IMR-90 (cell line): ENCODE results near the gene RAP1GAP2. TPM values are rescaled to one million over a fixed set of nuclear protein-coding genes. Genes with fewer than 3 reads are reported as not detected.
A peak's percentile ranks its signal among the peaks of the same experiment; 100 is the strongest.

Experiments
- ATAC-seq: fragments of 200-7000 bp; cut with Tn5 transposase; 2 replicates; pipeline ENCODE4 v1.9.1; 2020; ENCODE audit warnings: low read depth, mild to moderate bottlenecking, moderate library complexity
- BruUV-seq: library from RNA; stranded (reverse); fragments of 400-500 nt; replicated peaks from 2 replicates; lab custom pipeline; 2021; lab: Mats Ljungman, UMichigan
- CTCF ChIA-PET: fragments of 300-600 bp; formaldehyde crosslinking; extraction: SDS; loops from one replicate; lab custom pipeline; 2021; ENCODE audit warnings: antibody characterized with exemption; lab: Yijun Ruan, JAX
- POLR2A ChIA-PET: fragments of 300-600 bp; sonication (Branson Sonifier 250); formaldehyde crosslinking; loops from one replicate; lab custom pipeline; 2022; ENCODE audit warnings: antibody characterized with exemption; ENCODE audit not compliant: unreplicated experiment; lab: Charles Lee
- DNase-seq: peaks from one replicate; pipeline ENCODE4 v3.0.0; 2013
- H2AFZ ChIP-seq: replicated peaks from 2 replicates; pipeline ENCODE3; 2013; ENCODE audit warnings: low read length, mild to moderate bottlenecking; ENCODE audit not compliant: poor library complexity
- H2AK5ac ChIP-seq: 2 replicates; pipeline ENCODE4 v1.6.1; 2013; ENCODE audit warnings: low read depth, low read length, inconsistent platforms
- H2AK9ac ChIP-seq: replicated peaks from 2 replicates; pipeline ENCODE3; 2013; ENCODE audit warnings: mild to moderate bottlenecking, low read depth, low read length, moderate library complexity; ENCODE audit not compliant: poor library complexity
- H2BK120ac ChIP-seq: 2 replicates; pipeline ENCODE4 v1.6.1; 2013; ENCODE audit warnings: low read depth, low read length, inconsistent platforms
- H2BK15ac ChIP-seq: 3 replicates; pipeline ENCODE4 v1.6.1; 2013; ENCODE audit warnings: low read depth, low read length, inconsistent platforms
- H2BK20ac ChIP-seq: 2 replicates; pipeline ENCODE4 v1.6.1; 2013; ENCODE audit warnings: low read depth, mild to moderate bottlenecking, inconsistent platforms, low read length, moderate library complexity
- H2BK5ac ChIP-seq: 2 replicates; pipeline ENCODE4 v1.6.1; 2013; ENCODE audit warnings: mild to moderate bottlenecking, low read depth, low read length, inconsistent platforms; ENCODE audit not compliant: poor library complexity, severe bottlenecking
- H3K14ac ChIP-seq: replicated peaks from 2 replicates; pipeline ENCODE4 v1.6.1; 2013; ENCODE audit warnings: low read depth, low read length, inconsistent platforms
- H3K18ac ChIP-seq: 2 replicates; pipeline ENCODE4 v1.6.1; 2013; ENCODE audit warnings: low read depth, low read length, control low read depth
- H3K23ac ChIP-seq: 2 replicates; pipeline ENCODE4 v1.6.1; 2013; ENCODE audit warnings: low read depth, low read length, inconsistent platforms
- H3K27ac ChIP-seq: 2 replicates; pipeline ENCODE4 v1.5.1; 2013; ENCODE audit warnings: mild to moderate bottlenecking, control low read depth, low read length; ENCODE audit not compliant: insufficient read depth
- H3K27me3 ChIP-seq: 2 replicates; pipeline ENCODE4 v1.6.1; 2013; ENCODE audit warnings: low read length; ENCODE audit not compliant: control insufficient read depth, insufficient read depth
- H3K36me3 ChIP-seq: 2 replicates; pipeline ENCODE4 v1.6.1; 2013; ENCODE audit warnings: low read length, mixed read lengths; ENCODE audit not compliant: control insufficient read depth, insufficient read depth
- H3K4ac ChIP-seq: 2 replicates; pipeline ENCODE4 v1.6.1; 2013; ENCODE audit warnings: low read depth, low read length, inconsistent platforms
- H3K4me1 ChIP-seq: 2 replicates; pipeline ENCODE4 v1.6.1; 2013; ENCODE audit warnings: low read length, mixed read lengths; ENCODE audit not compliant: control insufficient read depth, insufficient read depth
- H3K4me2 ChIP-seq: 2 replicates; pipeline ENCODE4 v1.6.1; 2013; ENCODE audit warnings: low read depth, mild to moderate bottlenecking, control low read depth, low read length, moderate library complexity
- H3K4me3 ChIP-seq: 2 replicates; pipeline ENCODE4 v1.5.1; 2013; ENCODE audit warnings: low read depth, mild to moderate bottlenecking, control low read depth, low read length, moderate library complexity; ENCODE audit not compliant: insufficient read depth
- H3K56ac ChIP-seq: 2 replicates; pipeline ENCODE4 v1.6.1; 2013; ENCODE audit warnings: low read length, inconsistent platforms; ENCODE audit not compliant: insufficient read depth; ENCODE audit errors: extremely low read depth
- H3K79me1 ChIP-seq, 2 experiments: 2 replicates each; pipeline ENCODE4 v1.6.1; 2013; ENCODE audit warnings: low read length in 2 of 2, inconsistent platforms in 1 of 2, low read depth in 1 of 2
- H3K9ac ChIP-seq: 2 replicates; pipeline ENCODE4 v1.6.1; 2013; ENCODE audit warnings: low read depth, low read length, control low read depth
- H3K9me1 ChIP-seq: 2 replicates; pipeline ENCODE4 v1.6.1; 2013; ENCODE audit warnings: low read length, inconsistent platforms; ENCODE audit not compliant: insufficient read depth
- H3K9me3 ChIP-seq: 2 replicates; pipeline ENCODE4 v1.6.1; 2013; ENCODE audit warnings: low read length; ENCODE audit not compliant: control insufficient read depth, insufficient read depth
- H4K20me1 ChIP-seq: 2 replicates; pipeline ENCODE4 v1.6.1; 2013; ENCODE audit warnings: low read length, inconsistent platforms; ENCODE audit not compliant: insufficient read depth
- H4K5ac ChIP-seq: 2 replicates; pipeline ENCODE4 v1.6.1; 2013; ENCODE audit warnings: mild to moderate bottlenecking, low read depth, low read length, control low read depth
- H4K8ac ChIP-seq, 2 experiments: 2 replicates each; pipeline ENCODE4 v1.6.1; 2013; ENCODE audit warnings: low read depth in 2 of 2, low read length in 2 of 2, control low read depth in 1 of 2, inconsistent platforms in 1 of 2
- H4K91ac ChIP-seq: 2 replicates; pipeline ENCODE4 v1.6.1; 2013; ENCODE audit warnings: low read depth, low read length, inconsistent platforms; ENCODE audit not compliant: insufficient read depth
- BHLHE40 ChIP-seq: fragments of 150-350 bp; IDR thresholded peaks from 2 replicates; pipeline ENCODE4 v1.6.1; 2016; ENCODE audit warnings: mild to moderate bottlenecking, low read depth, low read length
- CHD1 ChIP-seq: IDR thresholded peaks from 2 replicates; pipeline ENCODE4 v1.6.1; 2012; ENCODE audit warnings: low read depth, low read length, improper control_type of control experiment
- FOS ChIP-seq: fragments of 150-350 bp; IDR thresholded peaks from 2 replicates; pipeline ENCODE4 v1.6.1; 2016; ENCODE audit warnings: low read depth, low read length
- MAFK ChIP-seq: IDR thresholded peaks from 2 replicates; pipeline ENCODE4 v1.6.1; 2012; ENCODE audit warnings: low read depth, low read length, improper control_type of control experiment
- MAZ ChIP-seq: IDR thresholded peaks from 2 replicates; pipeline ENCODE4 v1.6.1; 2012; ENCODE audit warnings: low read depth, mild to moderate bottlenecking, low read length, improper control_type of control experiment, moderate library complexity, borderline replicate concordance
- NFE2L2 ChIP-seq: fragments of 150-350 bp; IDR thresholded peaks from 2 replicates; pipeline ENCODE4 v1.6.1; 2016; ENCODE audit warnings: low read depth, mild to moderate bottlenecking, low read length
- POLR2A ChIP-seq: IDR thresholded peaks from 2 replicates; pipeline ENCODE4 v1.6.1; 2012; ENCODE audit warnings: mild to moderate bottlenecking, low read depth, low read length
- RAD21 ChIP-seq: IDR thresholded peaks from 2 replicates; pipeline ENCODE4 v1.6.1; 2012; ENCODE audit warnings: low read length, improper control_type of control experiment
- RCOR1 ChIP-seq: IDR thresholded peaks from 2 replicates; pipeline ENCODE4 v1.6.1; 2012; ENCODE audit warnings: mild to moderate bottlenecking, low read length, improper control_type of control experiment; ENCODE audit not compliant: insufficient replicate concordance
- RFX5 ChIP-seq: IDR thresholded peaks from 2 replicates; pipeline ENCODE4 v1.8.0; 2012; ENCODE audit warnings: low read depth, mild to moderate bottlenecking, low read length, moderate library complexity
- SMC3 ChIP-seq: fragments of 150-350 bp; IDR thresholded peaks from 2 replicates; pipeline ENCODE4 v1.6.1; 2016; ENCODE audit warnings: low read depth, mild to moderate bottlenecking, antibody characterized with exemption, low read length, moderate library complexity
- WGBS, 2 experiments: methylation state at CpG; one replicate each; pipeline versions ENCODE4 v1.1.5 to v1.1.7; 2013; ENCODE audit warnings: missing lambda C conversion rate in 2 of 2; ENCODE audit not compliant: insufficient read length in 1 of 2; ENCODE audit errors: extremely low coverage in 2 of 2; 5-methylcytosine and 5-hydroxymethylcytosine counted together
- dilution Hi-C: fragments of 300-500 bp; cut with HindIII; formaldehyde crosslinking; loops from one replicate; pipeline ENCODE4 v1.14.3; 2018; ENCODE audit warnings: low sequenced_read_pairs; ENCODE audit not compliant: unreplicated experiment
- in situ Hi-C: fragments of 300-500 bp; cut with MboI; formaldehyde crosslinking; loops from 3 replicates; pipeline ENCODE4 v1.14.3; 2019; ENCODE audit warnings: low sequenced_read_pairs, inconsistent platforms, mixed read lengths
- intact Hi-C: fragments of 100-400 bp; cut with micrococcal nuclease; formaldehyde crosslinking; loops from 2 replicates; pipeline ENCODE4 v1.10.0; 2022
- polyA plus RNA-seq, 3 experiments: library from polyadenylated mRNA; depleted of rRNA; stranded (reverse); fragments of >200 nt; gene quantifications; 2 replicates each; pipeline ENCODE4 v1.2.3, GENCODE V29; 2012; ENCODE audit warnings: low replicate concordance in 1 of 3
- total RNA-seq: library from RNA; depleted of rRNA; stranded (reverse); fragments of >200 nt; gene quantifications from 2 replicates; pipeline ENCODE4 v1.2.3, GENCODE V29; 2012
- TF ChIP-seq, protein P1 (sequence below): conservative IDR thresholded peaks from 2 replicates; pipeline ENCODE4 v1.5.1; 2012; ENCODE audit warnings: mild to moderate bottlenecking, low read depth, low read length, improper control_type of control experiment
- TF ChIP-seq, protein P2 (sequence below): fragments of 150-350 bp; IDR thresholded peaks from 2 replicates; pipeline ENCODE4 v1.6.1; 2017; ENCODE audit warnings: mild to moderate bottlenecking, antibody characterized with exemption, low read length, low read depth

Gene RAP1GAP2
- total and polyA plus RNA-seq, 2 of the 4 experiments (the other 2 are of a cell fraction), result 5.7 to 7.5 TPM

GRCh38 chr17:2995886-2996809, 199.9 kb downstream of the RAP1GAP2 start:
- H3K9me1 ChIP-seq, result peaks cover 13% of the 10 kb centered on the region
- peak overlapping the region; percentile 80 for H2BK120ac ChIP-seq
- H3K36me3 ChIP-seq, result no peaks in the 10 kb centered on the region
- in situ Hi-C loops (no loop called here), dilution Hi-C loops (no loop called here), intact Hi-C loops (no loop called here)
- peak overlapping the region; percentile 93; the same call in 1 of the 3 replicates for H2BK15ac ChIP-seq
- peak overlapping the region; percentile 31 for H3K27ac ChIP-seq
- no peak overlapping the region; the same call in 1 of the 2 replicates for H3K18ac ChIP-seq
- H3K4me3 ChIP-seq, result no peak overlapping the region
- H4K20me1 ChIP-seq, result no peaks in the 10 kb centered on the region
- peaks cover 13% of the 10 kb centered on the region for H3K4me1 ChIP-seq
- peak overlapping the region; percentile 67 for H2AK5ac ChIP-seq
- no peak overlapping the region for H3K9ac ChIP-seq
- peaks cover 0 to 4% of the 10 kb centered on the region in 2 experiments; a peak in 1 of 4 replicates for H3K79me1 ChIP-seq
- H3K4ac ChIP-seq, result peak overlapping the region; percentile 30; the same call in 1 of the 2 replicates
- H4K5ac ChIP-seq, result peak overlapping the region; percentile 2; the same call in 1 of the 2 replicates
- H2BK5ac ChIP-seq, result peak overlapping the region; percentile 74
- ChIA-PET CTCF (no interaction called here), POLR2A (no interaction called here)
- WGBS, 2 experiments, result 52% methylated on average over 11 of the region's 17 CpGs; no CpG with 5 or more reads in 1 of the 2 experiments
- no TSS peak for BruUV-seq
- H4K91ac ChIP-seq, result peak overlapping the region; percentile 76
- H3K14ac ChIP-seq, result 0 out of 2 replicates have a peak overlapping the region, but pooled peaks have one; percentile 48
- H3K9me3 ChIP-seq, result no peaks in the 10 kb centered on the region; the same call in 1 of the 2 replicates
- H3K56ac ChIP-seq, result no peak overlapping the region
- H4K8ac ChIP-seq, result peak overlapping the region; percentile 62 to 93
- peak; percentile 65 for DNase-seq
- H2AFZ ChIP-seq, result peak overlapping the region; percentile 63
- no peak overlapping the region for H3K4me2 ChIP-seq
- H3K27me3 ChIP-seq, result no peaks in the 10 kb centered on the region
- H2AK9ac ChIP-seq, result peak overlapping the region; percentile 55
- H2BK20ac ChIP-seq, result peak overlapping the region; percentile 32; the same call in 1 of the 2 replicates
- no peak overlapping the region for H3K23ac ChIP-seq
- ATAC-seq, result peak; percentile 44
- TF ChIP-seq, protein P1, sequence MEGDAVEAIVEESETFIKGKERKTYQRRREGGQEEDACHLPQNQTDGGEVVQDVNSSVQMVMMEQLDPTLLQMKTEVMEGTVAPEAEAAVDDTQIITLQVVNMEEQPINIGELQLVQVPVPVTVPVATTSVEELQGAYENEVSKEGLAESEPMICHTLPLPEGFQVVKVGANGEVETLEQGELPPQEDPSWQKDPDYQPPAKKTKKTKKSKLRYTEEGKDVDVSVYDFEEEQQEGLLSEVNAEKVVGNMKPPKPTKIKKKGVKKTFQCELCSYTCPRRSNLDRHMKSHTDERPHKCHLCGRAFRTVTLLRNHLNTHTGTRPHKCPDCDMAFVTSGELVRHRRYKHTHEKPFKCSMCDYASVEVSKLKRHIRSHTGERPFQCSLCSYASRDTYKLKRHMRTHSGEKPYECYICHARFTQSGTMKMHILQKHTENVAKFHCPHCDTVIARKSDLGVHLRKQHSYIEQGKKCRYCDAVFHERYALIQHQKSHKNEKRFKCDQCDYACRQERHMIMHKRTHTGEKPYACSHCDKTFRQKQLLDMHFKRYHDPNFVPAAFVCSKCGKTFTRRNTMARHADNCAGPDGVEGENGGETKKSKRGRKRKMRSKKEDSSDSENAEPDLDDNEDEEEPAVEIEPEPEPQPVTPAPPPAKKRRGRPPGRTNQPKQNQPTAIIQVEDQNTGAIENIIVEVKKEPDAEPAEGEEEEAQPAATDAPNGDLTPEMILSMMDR, result no peak
- TF ChIP-seq CHD1, result no peak
- no peak for TF ChIP-seq BHLHE40
- no peak for TF ChIP-seq RFX5
- TF ChIP-seq FOS, result no peak
- TF ChIP-seq NFE2L2, result no peak
- TF ChIP-seq POLR2A, result no peak
- no peak for TF ChIP-seq RAD21
- TF ChIP-seq, protein P2, sequence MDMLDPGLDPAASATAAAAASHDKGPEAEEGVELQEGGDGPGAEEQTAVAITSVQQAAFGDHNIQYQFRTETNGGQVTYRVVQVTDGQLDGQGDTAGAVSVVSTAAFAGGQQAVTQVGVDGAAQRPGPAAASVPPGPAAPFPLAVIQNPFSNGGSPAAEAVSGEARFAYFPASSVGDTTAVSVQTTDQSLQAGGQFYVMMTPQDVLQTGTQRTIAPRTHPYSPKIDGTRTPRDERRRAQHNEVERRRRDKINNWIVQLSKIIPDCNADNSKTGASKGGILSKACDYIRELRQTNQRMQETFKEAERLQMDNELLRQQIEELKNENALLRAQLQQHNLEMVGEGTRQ, result no peak
- no peak for TF ChIP-seq SMC3
- TF ChIP-seq MAZ, result no peak
- no peak for TF ChIP-seq MAFK
- no peak for TF ChIP-seq RCOR1
